T-helper 17 cell (primary cell): Measurements from ENCODE around the gene KATNB1. TPM values are rescaled to one million over a fixed set of nuclear protein-coding genes. Genes with fewer than 3 reads are reported as not detected.

Experiments
- ATAC-seq: fragments of 150-1000 bp; cut with Tn5 transposase; 2 replicates; pipeline ENCODE4 v1.10.0; 2021; ENCODE audit warnings: mild to moderate bottlenecking, moderate library complexity
- DNase-seq, 3 donors: peaks; one replicate each; pipeline versions ENCODE4 v3.0.0 to v3.0.0-alpha.2; 2020 to 2021
- H3K9me3 ChIP-seq: one replicate; pipeline ENCODE4 v1.7.0; 2013; ENCODE audit warnings: low read length, mild to moderate bottlenecking; ENCODE audit not compliant: control insufficient read depth, poor library complexity, severe bottlenecking
- H3K27ac Mint-ChIP-seq: one replicate; pipeline ENCODE4 v1.8.0; 2022; ENCODE audit warnings: mild to moderate bottlenecking, moderate library complexity, mixed read lengths
- H3K27me3 Mint-ChIP-seq: one replicate; pipeline ENCODE4 v1.8.0; 2022; ENCODE audit warnings: mixed read lengths
- H3K36me3 Mint-ChIP-seq: one replicate; pipeline ENCODE4 v1.8.0; 2022; ENCODE audit warnings: low read depth, mixed read lengths
- H3K4me1 Mint-ChIP-seq: one replicate; pipeline ENCODE4 v1.8.0; 2022; ENCODE audit warnings: mild to moderate bottlenecking, mixed read lengths
- H3K4me3 Mint-ChIP-seq: one replicate; pipeline ENCODE4 v1.8.0; 2022; ENCODE audit warnings: mild to moderate bottlenecking, moderate library complexity, mixed read lengths
- total RNA-seq, 4 donors: library from RNA in 2 of 4; stranded (reverse) in 2 of 4; gene quantifications; one replicate each; pipeline ENCODE4 v1.2.3 and lab custom pipeline; 2022 to 2026

KATNB1 gene
- total RNA-seq (10 to 100 TPM; 24.3 to 27.3 TPM), total RNA-seq (lab: John Stamatoyannopoulos, UW) (24.3 to 40.2 reads per million in 2 donors)

- Mint-ChIP-seq H3K36me3 (peaks cover 3% of the 10 kb centered on the region), H3K27me3 (no peaks in the 10 kb centered on the region), H3K4me1 (peaks cover 18% of the 10 kb centered on the region), H3K27ac (peak within 1 kb of the TSS; percentile 99), H3K4me3 (peak within 1 kb of the TSS; percentile 100)
- ATAC-seq = peak; percentile 29
- no peak for DNase-seq
- no peaks in the 10 kb centered on the region for H3K9me3 ChIP-seq
These were observed at the start of gene KATNB1 for GRCh38 chr16:57735755-57736418. Gene KATNB1, plus strand, starts transcription at chr16:57735770. Its CDS starts 1,474 bp downstream, at chr16:57737244.

- H3K4me3 Mint-ChIP-seq = no peak overlapping the region
- no peak for DNase-seq
- no peak overlapping the region for H3K27ac Mint-ChIP-seq
- H3K9me3 ChIP-seq = no peaks in the 10 kb centered on the region
- no peaks in the 10 kb centered on the region for H3K36me3 Mint-ChIP-seq
- no peak for ATAC-seq
- peaks cover 5% of the 10 kb centered on the region for H3K27me3 Mint-ChIP-seq
- peaks cover 5% of the 10 kb centered on the region for H3K4me1 Mint-ChIP-seq
These were observed 49.0 kb upstream of the KATNB1 start for GRCh38 chr16:57686577-57686976.

- DNase-seq = no peak
- H3K27me3 Mint-ChIP-seq = peaks cover 9% of the 10 kb centered on the region
- ATAC-seq = no peak
- H3K4me1 Mint-ChIP-seq = peaks cover 5% of the 10 kb centered on the region
- H3K36me3 Mint-ChIP-seq = no peaks in the 10 kb centered on the region
- no peak overlapping the region for H3K4me3 Mint-ChIP-seq
- no peak overlapping the region for H3K27ac Mint-ChIP-seq
- no peaks in the 10 kb centered on the region for H3K9me3 ChIP-seq
These were observed 48.1 kb upstream of the KATNB1 start for GRCh38 chr16:57687363-57687929.

- Mint-ChIP-seq H3K36me3 (no peaks in the 10 kb centered on the region), H3K4me3 (no peak overlapping the region), H3K4me1 (peaks cover 5% of the 10 kb centered on the region), H3K27ac (peak overlapping the region; percentile 83), H3K27me3 (peaks cover 13% of the 10 kb centered on the region)
- no peaks in the 10 kb centered on the region for H3K9me3 ChIP-seq
- ATAC-seq (no peak), DNase-seq (no peak)
These were observed 47.0 kb upstream of the KATNB1 start for GRCh38 chr16:57688487-57688986.

- no peak for DNase-seq
- no peaks in the 10 kb centered on the region for H3K9me3 ChIP-seq
- no peak for ATAC-seq
- H3K27ac Mint-ChIP-seq = peak overlapping the region; percentile 83
- H3K36me3 Mint-ChIP-seq = no peaks in the 10 kb centered on the region
- H3K4me1 Mint-ChIP-seq = peaks cover 5% of the 10 kb centered on the region
- H3K27me3 Mint-ChIP-seq = peaks cover 11% of the 10 kb centered on the region
- peak overlapping the region; percentile 74 for H3K4me3 Mint-ChIP-seq
These were observed 46.4 kb upstream of the KATNB1 start for GRCh38 chr16:57688987-57689761.

- H3K4me3 Mint-ChIP-seq = peak overlapping the region; percentile 53
- ATAC-seq (peak; percentile 84), DNase-seq (no peak)
- peaks cover 9% of the 10 kb centered on the region for H3K4me1 Mint-ChIP-seq
- no peaks in the 10 kb centered on the region for H3K36me3 Mint-ChIP-seq
- H3K9me3 ChIP-seq = no peaks in the 10 kb centered on the region
- peaks cover 15% of the 10 kb centered on the region for H3K27me3 Mint-ChIP-seq
- peak overlapping the region; percentile 83 for H3K27ac Mint-ChIP-seq
These were observed 45.6 kb upstream of the KATNB1 start for GRCh38 chr16:57689762-57690558.

GRCh38 chr16:57690782-57691471 is 44.6 kb upstream of the KATNB1 start:
- H3K9me3 ChIP-seq = no peaks in the 10 kb centered on the region
- Mint-ChIP-seq H3K27ac (peak overlapping the region; percentile 60), H3K27me3 (peaks cover 15% of the 10 kb centered on the region), H3K4me3 (no peak overlapping the region), H3K4me1 (peaks cover 9% of the 10 kb centered on the region), H3K36me3 (no peaks in the 10 kb centered on the region)
- ATAC-seq (no peak), DNase-seq (no peak)

- ATAC-seq (no peak), DNase-seq (no peak)
- H3K4me1 Mint-ChIP-seq = peaks cover 9% of the 10 kb centered on the region
- no peak overlapping the region for H3K27ac Mint-ChIP-seq
- no peaks in the 10 kb centered on the region for H3K36me3 Mint-ChIP-seq
- no peak overlapping the region for H3K4me3 Mint-ChIP-seq
- H3K27me3 Mint-ChIP-seq = peaks cover 15% of the 10 kb centered on the region
- H3K9me3 ChIP-seq = no peaks in the 10 kb centered on the region
These were observed 42.9 kb upstream of the KATNB1 start for GRCh38 chr16:57692636-57693035.

- ATAC-seq (no peak), DNase-seq (no peak)
- H3K4me3 Mint-ChIP-seq = no peak overlapping the region
- H3K27me3 Mint-ChIP-seq = peaks cover 15% of the 10 kb centered on the region
- H3K4me1 Mint-ChIP-seq = peaks cover 9% of the 10 kb centered on the region
- no peak overlapping the region for H3K27ac Mint-ChIP-seq
- no peaks in the 10 kb centered on the region for H3K36me3 Mint-ChIP-seq
- no peaks in the 10 kb centered on the region for H3K9me3 ChIP-seq
These were observed 42.0 kb upstream of the KATNB1 start for GRCh38 chr16:57693550-57693949.

- Mint-ChIP-seq H3K27ac (peak overlapping the region; percentile 62), H3K4me1 (peaks cover 7% of the 10 kb centered on the region), H3K36me3 (no peaks in the 10 kb centered on the region), H3K27me3 (peaks cover 15% of the 10 kb centered on the region), H3K4me3 (peak overlapping the region; percentile 79)
- no peaks in the 10 kb centered on the region for H3K9me3 ChIP-seq
- DNase-seq (no peak), ATAC-seq (no peak)
These were observed 41.3 kb upstream of the KATNB1 start for GRCh38 chr16:57694231-57694724.

GRCh38 chr16:57694725-57695679 is 40.6 kb upstream of the KATNB1 start, which contains the start of gene DRC7:
Gene DRC7, plus strand, starts transcription at chr16:57694806. Its CDS starts 3,144 bp downstream, at chr16:57697950.
- H3K36me3 Mint-ChIP-seq = no peaks in the 10 kb centered on the region
- peaks cover 5% of the 10 kb centered on the region for H3K4me1 Mint-ChIP-seq
- ATAC-seq (peak; percentile 35), DNase-seq (no peak)
- H3K27ac Mint-ChIP-seq = peak within 1 kb of the TSS; percentile 62
- H3K4me3 Mint-ChIP-seq = peak within 1 kb of the TSS; percentile 79
- H3K9me3 ChIP-seq = no peaks in the 10 kb centered on the region
- H3K27me3 Mint-ChIP-seq = peaks cover 15% of the 10 kb centered on the region
